ENCODE measurements around the gene LYRM4.
"Not testable (repeated sequence)": the region's sequence is repeated elsewhere in the genome, so short reads cannot be mapped to it uniquely, and the experiment has no call there.

The LYRM4 gene

GRCh38 chr6:5066456-5067093, 194.2 kb downstream of the LYRM4 start:
- DNase-seq, result no peak

GRCh38 chr6:5063617-5064016, 197.1 kb downstream of the LYRM4 start:
- DNase-seq, result no peak

GRCh38 chr6:5061152-5061551, 199.6 kb downstream of the LYRM4 start:
- no peak for DNase-seq

- not testable (repeated sequence) for DNase-seq
Measured at GRCh38 chr6:5060439-5060838, 200.3 kb downstream of the LYRM4 start.

- DNase-seq, result no peak
Measured at GRCh38 chr6:5059036-5059896, 201.5 kb downstream of the LYRM4 start.

All from NCI-H1436 (cell line).